H9 (cell line): ENCODE results near the gene HS6ST2. TPM values are rescaled to one million over a fixed set of nuclear protein-coding genes. Genes with fewer than 3 reads are reported as not detected.

ENCODE experiments used
- DNase-seq: peaks from one replicate; pipeline ENCODE4 v3.0.0-alpha.2; 2017
- H2AFZ ChIP-seq: one replicate; pipeline ENCODE4 v1.6.1; 2013; ENCODE audit warnings: mild to moderate bottlenecking, low read length, control low read depth, moderate library complexity
- H2AK5ac ChIP-seq: 2 replicates; pipeline ENCODE4 v1.6.1; 2013; ENCODE audit warnings: low read length, control low read depth, mixed read lengths; ENCODE audit not compliant: insufficient read length
- H2BK120ac ChIP-seq: one replicate; pipeline ENCODE4 v1.6.1; 2013; ENCODE audit warnings: low read depth, mild to moderate bottlenecking, low read length, control low read depth, inconsistent platforms; ENCODE audit not compliant: poor library complexity, severe bottlenecking
- H2BK12ac ChIP-seq: 2 replicates; pipeline ENCODE4 v1.6.1; 2013; ENCODE audit warnings: low read length, control low read depth, mixed read lengths, low read depth; ENCODE audit not compliant: insufficient read length
- H2BK15ac ChIP-seq: 2 replicates; pipeline ENCODE4 v1.6.1; 2013; ENCODE audit warnings: low read depth, low read length, control low read depth
- H2BK20ac ChIP-seq: one replicate; pipeline ENCODE4 v1.6.1; 2013; ENCODE audit warnings: low read depth, mild to moderate bottlenecking, low read length, control low read depth, inconsistent platforms; ENCODE audit not compliant: poor library complexity, severe bottlenecking
- H2BK5ac ChIP-seq: 2 replicates; pipeline ENCODE4 v1.6.1; 2013; ENCODE audit warnings: low read length, control low read depth, mixed read lengths; ENCODE audit not compliant: insufficient read length
- H3K14ac ChIP-seq: 2 replicates; pipeline ENCODE4 v1.6.1; 2013; ENCODE audit warnings: low read length, control low read depth; ENCODE audit not compliant: insufficient read depth
- H3K18ac ChIP-seq: 2 replicates; pipeline ENCODE4 v1.6.1; 2013; ENCODE audit warnings: low read depth, mild to moderate bottlenecking, mixed read lengths, low read length, control low read depth; ENCODE audit not compliant: insufficient read length
- H3K23ac ChIP-seq: 2 replicates; pipeline ENCODE4 v1.6.1; 2013; ENCODE audit warnings: low read length, control low read depth, mixed read lengths, low read depth; ENCODE audit not compliant: insufficient read length
- H3K23me2 ChIP-seq: 2 replicates; pipeline ENCODE4 v1.6.1; 2013; ENCODE audit warnings: low read depth, mild to moderate bottlenecking, mixed read lengths, low read length, control low read depth; ENCODE audit not compliant: insufficient read length, poor library complexity, severe bottlenecking
- H3K27ac ChIP-seq: 2 replicates; pipeline ENCODE4 v1.5.1; 2013; ENCODE audit warnings: low read length, control low read depth, mixed read lengths, low read depth; ENCODE audit not compliant: insufficient read length
- H3K27me3 ChIP-seq: 2 replicates; pipeline ENCODE4 v1.6.1; 2013; ENCODE audit warnings: low read length, control low read depth, inconsistent platforms; ENCODE audit not compliant: insufficient read depth
- H3K4ac ChIP-seq: 2 replicates; pipeline ENCODE4 v1.6.1; 2013; ENCODE audit warnings: low read depth, mild to moderate bottlenecking, control low read depth, inconsistent platforms, low read length, moderate library complexity
- H3K4me1 ChIP-seq: 2 replicates; pipeline ENCODE4 v1.6.1; 2013; ENCODE audit warnings: low read length, control low read depth, inconsistent platforms; ENCODE audit not compliant: insufficient read depth
- H3K4me2 ChIP-seq: 2 replicates; pipeline ENCODE4 v1.6.1; 2013; ENCODE audit warnings: low read length, control low read depth, mixed read lengths; ENCODE audit not compliant: insufficient read length, insufficient read depth
- H3K56ac ChIP-seq: 2 replicates; pipeline ENCODE4 v1.6.1; 2013; ENCODE audit warnings: low read depth, mild to moderate bottlenecking, mixed read lengths, low read length, control low read depth; ENCODE audit not compliant: insufficient read length
- H3K79me1 ChIP-seq: 2 replicates; pipeline ENCODE4 v1.6.1; 2013; ENCODE audit warnings: low read depth, mild to moderate bottlenecking, moderate library complexity, low read length, control low read depth, inconsistent platforms; ENCODE audit not compliant: insufficient read depth, poor library complexity, severe bottlenecking
- H3K79me2 ChIP-seq: 2 replicates; pipeline ENCODE4 v1.6.1; 2013; ENCODE audit warnings: low read length, control low read depth, inconsistent platforms; ENCODE audit not compliant: insufficient read depth
- H3K9ac ChIP-seq: 2 replicates; pipeline ENCODE4 v1.6.1; 2013; ENCODE audit warnings: low read length, control low read depth, mixed read lengths; ENCODE audit not compliant: insufficient read length; ENCODE audit errors: extremely low read depth
- H3K9me3 ChIP-seq: one replicate; pipeline ENCODE4 v1.6.1; 2013; ENCODE audit warnings: low read depth, low read length, inconsistent platforms; ENCODE audit not compliant: control insufficient read depth
- H3T11ph ChIP-seq: one replicate; pipeline ENCODE4 v1.6.1; 2013; ENCODE audit warnings: mild to moderate bottlenecking, low read length, control low read depth, inconsistent platforms
- H4K20me1 ChIP-seq: one replicate; pipeline ENCODE4 v1.6.1; 2013; ENCODE audit not compliant: control insufficient read depth, insufficient read length, insufficient read depth
- H4K5ac ChIP-seq: 2 replicates; pipeline ENCODE4 v1.6.1; 2013; ENCODE audit warnings: low read depth, mild to moderate bottlenecking, mixed read lengths, low read length, control low read depth; ENCODE audit not compliant: insufficient read length
- H4K8ac ChIP-seq: replicated peaks from 2 replicates; pipeline ENCODE4 v1.6.1; 2013; ENCODE audit warnings: low read length, control low read depth, mixed read lengths, low read depth; ENCODE audit not compliant: insufficient read length
- H4K91ac ChIP-seq: 2 replicates; pipeline ENCODE4 v1.6.1; 2013; ENCODE audit warnings: low read depth, mild to moderate bottlenecking, moderate library complexity, mixed read lengths, low read length, control low read depth; ENCODE audit not compliant: insufficient read length
- H3K27ac Mint-ChIP-seq, 3 experiments: 2 replicates in 2 of 3; 3 replicates in 1 of 3; pipeline ENCODE4 v1.8.0; 2020 to 2021; ENCODE audit warnings: mixed read lengths in 3 of 3, mild to moderate bottlenecking in 1 of 3, moderate library complexity in 1 of 3
- H3K27me3 Mint-ChIP-seq: 2 replicates; pipeline ENCODE4 v1.8.0; 2021; ENCODE audit warnings: low read depth, mild to moderate bottlenecking, moderate library complexity, mixed read lengths
- H3K36me3 Mint-ChIP-seq, 3 experiments: 2 replicates in 2 of 3; 3 replicates in 1 of 3; pipeline ENCODE4 v1.8.0; 2020 to 2021; ENCODE audit warnings: low read depth in 3 of 3, mixed read lengths in 3 of 3; ENCODE audit not compliant: insufficient read depth in 1 of 3
- H3K4me1 Mint-ChIP-seq, 2 experiments: 2 replicates each; pipeline ENCODE4 v1.8.0; 2020; ENCODE audit warnings: mixed read lengths in 2 of 2
- H3K4me3 Mint-ChIP-seq, 2 experiments: 2 replicates in 1 of 2; 3 replicates in 1 of 2; pipeline ENCODE4 v1.8.0; 2020 to 2021; ENCODE audit warnings: mild to moderate bottlenecking in 2 of 2, mixed read lengths in 2 of 2, moderate library complexity in 1 of 2
- H3K9me3 Mint-ChIP-seq, 2 experiments: 2 replicates in 1 of 2; 3 replicates in 1 of 2; pipeline ENCODE4 v1.8.0; 2020; ENCODE audit warnings: mild to moderate bottlenecking in 2 of 2, mixed read lengths in 2 of 2, moderate library complexity in 1 of 2
- CTCF ChIP-seq: fragments of 200-600 bp; sonication (generic); conservative IDR thresholded peaks from 3 replicates; pipeline ENCODE4 v1.8.0; 2021; ENCODE audit warnings: antibody characterized with exemption, mild to moderate bottlenecking
- total RNA-seq: library from RNA; stranded (reverse); gene quantifications from 2 replicates; pipeline ENCODE4 v1.2.1, GENCODE V29; 2021

Gene HS6ST2
- total RNA-seq, 1 experiment from 2014 or later = 4.8 TPM

- Histone ChIP-seq H3K27me3 (no peaks in the 10 kb centered on the region), H3K79me2 (no peaks in the 10 kb centered on the region), H2BK5ac (no peak overlapping the region), H2BK15ac (no peak overlapping the region), H3K79me1 (no peaks in the 10 kb centered on the region), H2BK120ac (no peak overlapping the region), H4K20me1 (no peaks in the 10 kb centered on the region), H2AK5ac (no peak overlapping the region), H3K56ac (no peak overlapping the region), H3K4me1 (no peaks in the 10 kb centered on the region; the same call in 1 of the 2 replicates), H3K23me2 (no peaks in the 10 kb centered on the region), H3K4ac (no peak overlapping the region), H3K9ac (no peak overlapping the region), H3K27ac (no peak overlapping the region), H3K4me2 (no peak overlapping the region), H4K5ac (no peak overlapping the region), H2BK12ac (no peak overlapping the region), H3K23ac (no peak overlapping the region), H3K9me3 (no peaks in the 10 kb centered on the region), H3K18ac (no peak overlapping the region), H4K91ac (no peak overlapping the region), H2BK20ac (no peak overlapping the region), H3T11ph (no peak overlapping the region), H3K14ac (no peak overlapping the region), H2AFZ (no peak overlapping the region), H4K8ac (no peak overlapping the region)
- no peaks in the 10 kb centered on the region for H3K36me3 Mint-ChIP-seq
- H3K9me3 Mint-ChIP-seq = no peaks in the 10 kb centered on the region; a peak in 1 of 5 replicates
- no peak for DNase-seq
- H3K27me3 Mint-ChIP-seq = no peaks in the 10 kb centered on the region
- peaks cover 12 to 18% of the 10 kb centered on the region in 2 experiments for H3K4me1 Mint-ChIP-seq
- H3K4me3 Mint-ChIP-seq = no peak overlapping the region
- no peak for TF ChIP-seq CTCF
- H3K27ac Mint-ChIP-seq = no peak overlapping the region
These were observed 28.1 kb upstream of the HS6ST2 start for GRCh38 chrX:132986556-132986955.
